ENCODE measurements around the gene KIR2DL3. TPM values are rescaled to one million over a fixed set of nuclear protein-coding genes. Genes with fewer than 3 reads are reported as not detected.
"Not testable (repeated sequence)": the region's sequence is repeated elsewhere in the genome, so short reads cannot be mapped to it uniquely, and the experiment has no call there.

The KIR2DL3 gene
- total and polyA plus RNA-seq, 4 experiments from 2014 or later, result not detected

GRCh38 chr19:54777851-54778250 is 39.5 kb downstream of the KIR2DL3 start:
- H3K36me3 Mint-ChIP-seq; H3K9me3 ChIP-seq (ENCODE audit: control insufficient read depth in 1 of 2, low read length in 2 of 2); H3K4me1 Mint-ChIP-seq; H3K4me1 ChIP-seq (ENCODE audit: insufficient read depth, low read length); H3K36me3 ChIP-seq (ENCODE audit: insufficient read depth, low read length); POLR2A ChIA-PET (ENCODE audit: partially characterized antibody); DNase-seq; CTCF ChIA-PET (ENCODE audit: partially characterized antibody); H3K27me3 ChIP-seq (ENCODE audit: insufficient read depth, low read length); intact Hi-C loops (cut with micrococcal nuclease); H3K27ac ChIP-seq (ENCODE audit: low read depth, low read length); H3K4me3 Mint-ChIP-seq; H3K27ac Mint-ChIP-seq; H3K4me3 ChIP-seq (ENCODE audit: low read length in 2 of 2): not testable (repeated sequence)
- H3K9me3 Mint-ChIP-seq, result peaks cover 0 to 22% (median 10%) of the 10 kb centered on the region in 8 donors
- peaks cover 10 to 11% of the 10 kb centered on the region in 2 donors for H3K27me3 Mint-ChIP-seq

- H3K27ac ChIP-seq (ENCODE audit: low read depth, low read length); H3K4me1 ChIP-seq (ENCODE audit: insufficient read depth, low read length); H3K4me3 Mint-ChIP-seq; H3K36me3 Mint-ChIP-seq; H3K4me1 Mint-ChIP-seq; H3K27ac Mint-ChIP-seq; DNase-seq; CTCF ChIA-PET (ENCODE audit: partially characterized antibody); H3K27me3 ChIP-seq (ENCODE audit: insufficient read depth, low read length); H3K9me3 ChIP-seq (ENCODE audit: control insufficient read depth in 1 of 2, low read length in 2 of 2); H3K36me3 ChIP-seq (ENCODE audit: insufficient read depth, low read length); POLR2A ChIA-PET (ENCODE audit: partially characterized antibody); H3K4me3 ChIP-seq (ENCODE audit: low read length in 2 of 2); intact Hi-C loops (cut with micrococcal nuclease): not testable (repeated sequence)
- Mint-ChIP-seq H3K27me3 (peaks cover 15% of the 10 kb centered on the region in 2 donors), H3K9me3 (peaks cover 0 to 22% (median 10%) of the 10 kb centered on the region in 8 donors)
Measured at GRCh38 chr19:54778896-54779295, 40.6 kb downstream of the KIR2DL3 start.

GRCh38 chr19:54782916-54783315 is 44.6 kb downstream of the KIR2DL3 start:
- H3K4me3 Mint-ChIP-seq; H3K27ac ChIP-seq (ENCODE audit: low read depth, low read length); H3K4me3 ChIP-seq (ENCODE audit: low read length in 2 of 2); H3K36me3 ChIP-seq (ENCODE audit: insufficient read depth, low read length); CTCF ChIA-PET (ENCODE audit: partially characterized antibody); H3K27ac Mint-ChIP-seq; H3K9me3 ChIP-seq (ENCODE audit: control insufficient read depth in 1 of 2, low read length in 2 of 2); DNase-seq; H3K36me3 Mint-ChIP-seq; H3K4me1 Mint-ChIP-seq; H3K27me3 ChIP-seq (ENCODE audit: insufficient read depth, low read length); POLR2A ChIA-PET (ENCODE audit: partially characterized antibody); H3K4me1 ChIP-seq (ENCODE audit: insufficient read depth, low read length); intact Hi-C loops (cut with micrococcal nuclease): not testable (repeated sequence)
- peaks cover 17 to 19% of the 10 kb centered on the region in 2 donors for H3K27me3 Mint-ChIP-seq
- H3K9me3 Mint-ChIP-seq, result peaks cover 0 to 22% (median 10%) of the 10 kb centered on the region in 8 donors

DNA sequence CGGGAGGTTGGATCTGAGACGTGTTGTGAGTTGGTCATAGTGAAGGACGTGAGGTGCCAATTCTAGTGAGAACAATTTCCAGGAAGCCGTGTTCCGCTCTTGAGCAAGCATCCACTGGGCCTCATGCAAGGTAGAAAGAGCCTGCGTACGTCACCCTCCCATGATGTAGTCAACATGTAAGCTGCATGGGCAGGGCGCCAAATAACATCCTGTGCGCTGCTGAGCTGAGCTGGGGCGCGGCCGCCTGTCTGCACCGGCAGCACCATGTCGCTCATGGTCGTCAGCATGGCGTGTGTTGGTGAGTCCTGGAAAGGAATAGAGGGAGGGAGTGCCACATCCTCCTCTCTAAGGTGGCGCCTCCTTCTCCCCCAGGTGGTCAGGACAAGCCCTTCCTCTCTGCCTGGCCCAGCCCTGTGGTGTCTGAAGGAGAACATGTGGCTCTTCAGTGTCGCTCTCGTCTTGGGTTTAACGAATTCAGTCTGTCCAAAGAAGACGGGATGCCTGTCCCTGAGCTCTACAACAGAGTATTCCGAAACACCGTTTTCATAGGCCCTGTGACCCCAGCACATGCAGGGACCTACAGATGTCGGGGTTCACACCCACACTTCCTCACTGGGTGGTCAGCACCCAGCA is 47.9 kb downstream of the KIR2DL3 start:
- peaks cover 13 to 22% of the 10 kb centered on the region in 2 donors for H3K27me3 Mint-ChIP-seq
- H3K4me1 ChIP-seq (ENCODE audit: insufficient read depth, low read length); H3K4me3 Mint-ChIP-seq; H3K27me3 ChIP-seq (ENCODE audit: insufficient read depth, low read length); H3K9me3 ChIP-seq (ENCODE audit: control insufficient read depth in 1 of 2, low read length in 2 of 2); H3K4me1 Mint-ChIP-seq; H3K36me3 Mint-ChIP-seq; POLR2A ChIA-PET (ENCODE audit: partially characterized antibody); H3K36me3 ChIP-seq (ENCODE audit: insufficient read depth, low read length); H3K27ac ChIP-seq (ENCODE audit: low read depth, low read length); H3K27ac Mint-ChIP-seq; CTCF ChIA-PET (ENCODE audit: partially characterized antibody); DNase-seq; intact Hi-C loops (cut with micrococcal nuclease); H3K4me3 ChIP-seq (ENCODE audit: low read length in 2 of 2): not testable (repeated sequence)
- H3K9me3 Mint-ChIP-seq, result peaks cover 0 to 16% (median 7%) of the 10 kb centered on the region in 8 donors

DNA sequence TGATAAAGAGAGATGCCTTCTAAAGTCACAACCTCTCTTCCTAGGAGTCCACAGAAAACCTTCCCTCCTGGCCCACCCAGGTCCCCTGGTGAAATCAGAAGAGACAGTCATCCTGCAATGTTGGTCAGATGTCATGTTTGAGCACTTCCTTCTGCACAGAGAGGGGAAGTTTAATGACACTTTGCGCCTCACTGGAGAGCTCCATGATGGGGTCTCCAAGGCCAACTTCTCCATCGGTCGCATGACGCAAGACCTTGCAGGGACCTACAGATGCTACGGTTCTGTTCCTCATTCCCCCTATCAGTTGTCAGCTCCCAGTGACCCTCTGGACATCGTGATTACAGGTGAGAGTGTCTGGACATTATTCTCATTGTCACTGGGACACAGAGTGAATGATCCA is 49.8 kb downstream of the KIR2DL3 start:
- H3K27ac ChIP-seq (ENCODE audit: low read depth, low read length); H3K9me3 ChIP-seq (ENCODE audit: control insufficient read depth in 1 of 2, low read length in 2 of 2); H3K36me3 Mint-ChIP-seq; H3K4me3 ChIP-seq (ENCODE audit: low read length in 2 of 2); H3K9me3 Mint-ChIP-seq; POLR2A ChIA-PET (ENCODE audit: partially characterized antibody); intact Hi-C loops (cut with micrococcal nuclease); H3K4me3 Mint-ChIP-seq; CTCF ChIA-PET (ENCODE audit: partially characterized antibody); H3K36me3 ChIP-seq (ENCODE audit: insufficient read depth, low read length); H3K27ac Mint-ChIP-seq; H3K27me3 ChIP-seq (ENCODE audit: insufficient read depth, low read length); H3K4me1 ChIP-seq (ENCODE audit: insufficient read depth, low read length); DNase-seq: not testable (repeated sequence)
- Mint-ChIP-seq H3K27me3 (peaks cover 13 to 20% of the 10 kb centered on the region in 2 donors), H3K4me1 (peaks cover 11 to 17% (median 14%) of the 10 kb centered on the region in 4 donors)

DNA sequence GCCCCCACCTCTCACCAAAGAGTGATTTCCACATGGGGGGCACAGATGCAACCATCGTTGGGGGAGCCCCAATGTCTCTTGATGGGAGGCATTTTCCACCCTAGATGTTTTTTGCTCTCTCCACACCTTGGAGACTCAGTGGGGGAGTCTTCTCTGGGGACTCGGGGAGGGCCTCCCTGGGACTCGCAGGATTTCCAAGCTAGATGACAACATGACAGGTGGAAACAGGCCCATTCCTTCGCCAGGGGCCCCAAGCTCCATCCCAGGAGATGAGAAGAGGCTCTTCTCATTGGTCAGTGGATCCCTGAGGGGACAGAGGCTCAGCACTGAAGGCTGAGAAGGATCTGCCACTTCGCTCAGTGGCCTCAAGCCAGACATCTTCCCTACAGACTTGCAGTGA is 52.4 kb downstream of the KIR2DL3 start:
- intact Hi-C loops (cut with micrococcal nuclease), result no loop called here

DNA sequence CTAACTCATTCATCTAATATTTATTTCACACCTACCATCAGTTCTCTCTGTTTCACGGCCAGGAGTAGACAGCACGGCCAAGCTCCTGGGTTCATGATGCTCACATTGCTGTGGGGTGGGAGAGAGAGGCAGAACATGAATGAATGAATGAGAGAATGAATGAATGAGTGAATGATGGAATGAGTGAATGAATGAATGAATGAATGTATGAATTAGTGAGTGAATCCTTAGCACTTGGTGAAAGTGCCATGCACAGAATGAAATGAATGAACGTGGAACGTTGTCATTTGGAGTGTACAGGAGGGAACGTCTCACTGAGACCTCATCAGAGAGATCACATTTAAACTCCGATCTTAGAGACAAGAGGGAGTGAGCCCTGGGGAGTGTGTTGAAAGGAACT is 53.2 kb downstream of the KIR2DL3 start:
- Histone ChIP-seq H3K4me3 (ENCODE audit: low read length in 2 of 2) (no peak overlapping the region), H3K4me1 (ENCODE audit: insufficient read depth, low read length) (peaks cover 8% of the 10 kb centered on the region), H3K27me3 (ENCODE audit: insufficient read depth, low read length) (no peaks in the 10 kb centered on the region), H3K9me3 (ENCODE audit: control insufficient read depth in 1 of 2, low read length in 2 of 2) (no peaks in the 10 kb centered on the region), H3K36me3 (ENCODE audit: insufficient read depth, low read length) (no peaks in the 10 kb centered on the region), H3K27ac (ENCODE audit: low read depth, low read length) (no peak overlapping the region)
- Mint-ChIP-seq H3K4me3 (peak overlapping the region in 4 of 8 donors; percentile 17 to 43 (median 31)), H3K27me3 (peaks cover 6 to 11% of the 10 kb centered on the region in 2 donors), H3K36me3 (no peaks in the 10 kb centered on the region), H3K4me1 (peaks cover 13 to 20% (median 18%) of the 10 kb centered on the region in 4 donors), H3K27ac (peak overlapping the region in 1 of 7 donors; percentile 51), H3K9me3 (peaks cover 0 to 5% (median 0%) of the 10 kb centered on the region in 8 donors)
- no peak for DNase-seq
- ChIA-PET POLR2A (ENCODE audit: partially characterized antibody) (no interaction called here), CTCF (ENCODE audit: partially characterized antibody) (no interaction called here)
- intact Hi-C loops (cut with micrococcal nuclease), result no loop called here

More for the DNA sequence above, 52.4 kb downstream of the KIR2DL3 start:
- peaks cover 0 to 5% (median 0%) of the 10 kb centered on the region in 8 donors for H3K9me3 Mint-ChIP-seq
- CTCF ChIA-PET (ENCODE audit: partially characterized antibody), result no interaction called here
- Histone ChIP-seq H3K36me3 (ENCODE audit: insufficient read depth, low read length) (no peaks in the 10 kb centered on the region), H3K9me3 (ENCODE audit: control insufficient read depth in 1 of 2, low read length in 2 of 2) (no peaks in the 10 kb centered on the region), H3K27me3 (ENCODE audit: insufficient read depth, low read length) (no peaks in the 10 kb centered on the region), H3K27ac (ENCODE audit: low read depth, low read length) (no peak overlapping the region), H3K4me3 (ENCODE audit: low read length in 2 of 2) (no peak overlapping the region), H3K4me1 (ENCODE audit: insufficient read depth, low read length) (peaks cover 8% of the 10 kb centered on the region)
- no peak overlapping the region for H3K27ac Mint-ChIP-seq
- no peak for DNase-seq
- H3K36me3 Mint-ChIP-seq, result no peaks in the 10 kb centered on the region
- peaks cover 13 to 20% (median 18%) of the 10 kb centered on the region in 4 donors for H3K4me1 Mint-ChIP-seq
- H3K27me3 Mint-ChIP-seq, result peaks cover 8 to 11% of the 10 kb centered on the region in 2 donors
- POLR2A ChIA-PET (ENCODE audit: partially characterized antibody), result no interaction called here
- no peak overlapping the region for H3K4me3 Mint-ChIP-seq
